Caco-2 (cell line): ENCODE data around the gene DACT1. TPM values are rescaled to one million over a fixed set of nuclear protein-coding genes. Genes with fewer than 3 reads are reported as not detected.

ENCODE experiments used
- BruUV-seq: library from RNA; stranded (reverse); fragments of 400-500 nt; replicated peaks from 2 replicates; lab custom pipeline; 2021; lab: Mats Ljungman, UMichigan
- CTCF ChIA-PET: fragments of 300-600 bp; sonication (Branson Sonifier 250); formaldehyde crosslinking; loops from one replicate; lab custom pipeline; 2022; ENCODE audit warnings: antibody characterized with exemption; lab: Charles Lee
- POLR2A ChIA-PET: fragments of 300-600 bp; sonication (Branson Sonifier 250); formaldehyde crosslinking; loops from one replicate; lab custom pipeline; 2022; ENCODE audit warnings: antibody characterized with exemption; lab: Charles Lee
- DNase-seq, 2 experiments: peaks; one replicate each; pipeline versions ENCODE4 v3.0.0 to v3.0.0-alpha.2; 2020 to 2022
- H3K27me3 ChIP-seq: replicated peaks from 2 replicates; pipeline ENCODE4 v1.6.0; 2011; ENCODE audit warnings: low read length; ENCODE audit not compliant: control insufficient read depth, insufficient read depth
- H3K36me3 ChIP-seq: 2 replicates; pipeline ENCODE4 v1.5.1; 2011; ENCODE audit warnings: low read length; ENCODE audit not compliant: control insufficient read depth, insufficient read depth
- H3K4me1 ChIP-seq: fragments of 250-450 bp; sonication (Bioruptor Pico); 2 replicates; pipeline ENCODE4 v1.5.1; 2020; ENCODE audit warnings: mild to moderate bottlenecking
- H3K4me3 ChIP-seq: 2 replicates; pipeline ENCODE4 v1.5.1; 2011; ENCODE audit warnings: low read depth, mild to moderate bottlenecking, control low read depth, low read length
- H3K9me3 ChIP-seq: fragments of 250-450 bp; sonication (Bioruptor Pico); 2 replicates; pipeline ENCODE4 v1.5.1; 2020; ENCODE audit warnings: mild to moderate bottlenecking, moderate library complexity
- H3K27ac Mint-ChIP-seq: one replicate; pipeline ENCODE4 v1.8.0; 2022; ENCODE audit warnings: mixed read lengths; ENCODE audit not compliant: unreplicated experiment
- H3K27me3 Mint-ChIP-seq: one replicate; pipeline ENCODE4 v1.8.0; 2022; ENCODE audit warnings: mixed read lengths; ENCODE audit not compliant: insufficient read depth, unreplicated experiment
- H3K36me3 Mint-ChIP-seq: one replicate; pipeline ENCODE4 v1.8.0; 2022; ENCODE audit warnings: mild to moderate bottlenecking, mixed read lengths; ENCODE audit not compliant: insufficient read depth, unreplicated experiment
- H3K4me1 Mint-ChIP-seq: one replicate; pipeline ENCODE4 v1.8.0; 2022; ENCODE audit warnings: low read depth, mixed read lengths; ENCODE audit not compliant: unreplicated experiment
- H3K4me3 Mint-ChIP-seq: one replicate; pipeline ENCODE4 v1.8.0; 2022; ENCODE audit warnings: mild to moderate bottlenecking, moderate library complexity, mixed read lengths; ENCODE audit not compliant: unreplicated experiment
- H3K9me3 Mint-ChIP-seq: one replicate; pipeline ENCODE4 v1.8.0; 2022; ENCODE audit warnings: mixed read lengths; ENCODE audit not compliant: unreplicated experiment
- intact Hi-C: fragments of 100-400 bp; cut with micrococcal nuclease; formaldehyde crosslinking; loops from one replicate; pipeline ENCODE4 v1.10.0; 2022; ENCODE audit not compliant: unreplicated experiment
- total RNA-seq: library from RNA; stranded (reverse); gene quantifications from 2 replicates; pipeline ENCODE4 v1.2.3, GENCODE V29; 2022
- TF ChIP-seq, protein P1 (sequence below), 2 experiments: fragments of 200-600 bp in 1 of 2; IDR thresholded peaks; 1 replicate in 1 of 2; 2 replicates in 1 of 2; pipeline versions ENCODE4 v1.5.1 to v1.8.0; 2011 to 2022; ENCODE audit warnings: antibody characterized with exemption in 1 of 2, control low read depth in 1 of 2, inconsistent platforms in 1 of 2, low read depth in 1 of 2, low read length in 1 of 2, mild to moderate bottlenecking in 1 of 2, moderate library complexity in 1 of 2; ENCODE audit not compliant: insufficient read depth in 1 of 2, severe bottlenecking in 1 of 2, unreplicated experiment in 1 of 2

Gene DACT1
- total RNA-seq, 1 experiment from 2014 or later, result 0.23 TPM

DNA sequence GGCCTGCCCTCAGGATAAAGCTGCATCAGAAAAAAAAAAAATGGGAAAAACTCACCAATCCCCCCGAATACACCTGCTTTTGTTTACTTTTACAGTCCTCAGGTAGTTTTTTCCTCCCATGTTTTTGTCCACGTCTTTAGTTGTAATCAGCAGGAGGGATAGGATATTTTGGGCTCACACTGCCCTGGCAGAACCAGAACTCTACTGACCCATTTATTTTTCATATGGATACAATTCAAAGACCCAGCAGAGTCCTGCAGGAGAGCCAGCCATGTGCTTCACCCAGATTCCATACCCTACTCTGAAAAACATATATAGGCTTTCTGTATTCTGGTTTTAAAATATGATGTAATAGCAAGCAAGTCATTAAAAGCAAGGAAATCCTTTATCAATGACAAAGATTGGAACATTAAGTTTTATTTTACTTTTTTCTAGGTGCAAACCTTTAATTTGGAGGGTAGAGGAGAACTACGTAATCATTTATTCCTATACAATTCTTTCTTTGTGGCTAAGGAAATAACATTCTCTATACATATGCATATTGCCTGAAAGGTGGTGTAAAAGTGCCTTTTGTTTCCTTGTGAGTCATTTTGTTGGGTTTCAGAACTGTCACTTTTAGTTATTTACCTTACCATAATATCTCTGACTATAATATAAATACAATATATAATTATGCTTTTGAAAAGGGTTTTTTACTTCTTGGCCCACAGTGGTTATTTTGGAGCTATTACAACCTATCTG lies 19.1 kb downstream of the DACT1 start:
- Histone ChIP-seq H3K27me3 (no peaks in the 10 kb centered on the region), H3K4me3 (no peak overlapping the region), H3K9me3 (no peaks in the 10 kb centered on the region), H3K36me3 (no peaks in the 10 kb centered on the region), H3K4me1 (no peaks in the 10 kb centered on the region)
- intact Hi-C loops, result no loop called here
- H3K36me3 Mint-ChIP-seq, result no peaks in the 10 kb centered on the region
- BruUV-seq, result no TSS peak
- no peak overlapping the region for H3K4me3 Mint-ChIP-seq
- no peaks in the 10 kb centered on the region for H3K4me1 Mint-ChIP-seq
- TF ChIP-seq, protein P1, sequence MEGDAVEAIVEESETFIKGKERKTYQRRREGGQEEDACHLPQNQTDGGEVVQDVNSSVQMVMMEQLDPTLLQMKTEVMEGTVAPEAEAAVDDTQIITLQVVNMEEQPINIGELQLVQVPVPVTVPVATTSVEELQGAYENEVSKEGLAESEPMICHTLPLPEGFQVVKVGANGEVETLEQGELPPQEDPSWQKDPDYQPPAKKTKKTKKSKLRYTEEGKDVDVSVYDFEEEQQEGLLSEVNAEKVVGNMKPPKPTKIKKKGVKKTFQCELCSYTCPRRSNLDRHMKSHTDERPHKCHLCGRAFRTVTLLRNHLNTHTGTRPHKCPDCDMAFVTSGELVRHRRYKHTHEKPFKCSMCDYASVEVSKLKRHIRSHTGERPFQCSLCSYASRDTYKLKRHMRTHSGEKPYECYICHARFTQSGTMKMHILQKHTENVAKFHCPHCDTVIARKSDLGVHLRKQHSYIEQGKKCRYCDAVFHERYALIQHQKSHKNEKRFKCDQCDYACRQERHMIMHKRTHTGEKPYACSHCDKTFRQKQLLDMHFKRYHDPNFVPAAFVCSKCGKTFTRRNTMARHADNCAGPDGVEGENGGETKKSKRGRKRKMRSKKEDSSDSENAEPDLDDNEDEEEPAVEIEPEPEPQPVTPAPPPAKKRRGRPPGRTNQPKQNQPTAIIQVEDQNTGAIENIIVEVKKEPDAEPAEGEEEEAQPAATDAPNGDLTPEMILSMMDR (IDR thresholded peaks at IDR 0.05; ENCODE audit: insufficient read depth in 1 of 2, low read depth in 1 of 2, low read length in 1 of 2, severe bottlenecking in 1 of 2, unreplicated experiment in 1 of 2), result no peak
- POLR2A ChIA-PET, result no interaction called here
- no peaks in the 10 kb centered on the region for H3K9me3 Mint-ChIP-seq
- CTCF ChIA-PET, result no interaction called here
- H3K27me3 Mint-ChIP-seq, result peaks cover 5% of the 10 kb centered on the region
- no peak for DNase-seq
- H3K27ac Mint-ChIP-seq, result no peak overlapping the region

DNA sequence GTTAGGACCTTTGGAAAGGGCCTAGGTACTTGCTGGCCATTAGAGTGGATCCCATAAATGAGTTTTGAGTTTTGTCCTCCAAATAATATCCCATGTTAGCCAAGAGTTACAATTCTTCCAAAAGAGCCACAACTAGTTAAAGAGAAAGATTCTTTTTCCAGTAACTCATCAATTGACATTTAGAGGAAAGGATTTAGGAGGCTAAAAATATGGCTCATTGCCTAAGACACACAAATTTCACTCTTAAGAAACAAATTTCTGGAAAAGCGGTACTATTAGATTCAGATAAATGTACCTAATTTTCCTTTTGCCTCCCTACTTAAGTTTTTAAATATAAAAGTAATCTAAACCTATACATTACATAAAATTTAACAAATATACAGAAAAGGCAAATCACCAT lies 21.3 kb downstream of the DACT1 start:
- POLR2A ChIA-PET, result no interaction called here

DNA sequence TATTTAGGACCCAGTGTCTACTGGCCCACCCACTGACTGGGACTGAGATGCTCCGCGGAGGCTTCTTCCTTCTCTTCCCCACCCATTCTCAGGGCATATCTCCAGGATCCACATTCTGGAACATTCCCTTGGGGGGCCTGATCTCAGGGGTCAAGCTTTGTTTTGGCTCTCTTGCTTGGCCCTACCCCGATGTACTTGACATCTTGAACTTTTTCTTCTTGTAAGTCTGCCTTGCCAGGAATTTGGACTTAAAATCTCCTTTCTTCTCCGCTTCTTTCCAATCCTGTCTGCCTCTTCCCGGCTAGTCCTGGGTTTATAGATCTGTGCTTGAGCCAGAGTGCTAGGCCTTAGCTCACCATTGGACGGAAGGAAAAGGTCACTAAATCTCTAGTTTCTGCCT lies 22.1 kb downstream of the DACT1 start:
- Mint-ChIP-seq H3K27ac (no peak overlapping the region), H3K4me1 (no peaks in the 10 kb centered on the region), H3K36me3 (no peaks in the 10 kb centered on the region), H3K27me3 (peaks cover 2% of the 10 kb centered on the region), H3K9me3 (no peaks in the 10 kb centered on the region), H3K4me3 (no peak overlapping the region)
- intact Hi-C loops, result no loop called here
- no TSS peak for BruUV-seq
- no peak overlapping the region for H3K4me3 ChIP-seq
- no peaks in the 10 kb centered on the region for H3K27me3 ChIP-seq
- no peaks in the 10 kb centered on the region for H3K4me1 ChIP-seq
- POLR2A ChIA-PET, result no interaction called here
- H3K36me3 ChIP-seq, result no peaks in the 10 kb centered on the region
- TF ChIP-seq, protein P1 (IDR thresholded peaks at IDR 0.05; ENCODE audit: insufficient read depth in 1 of 2, low read depth in 1 of 2, low read length in 1 of 2, severe bottlenecking in 1 of 2, unreplicated experiment in 1 of 2), result no peak
- DNase-seq, result no peak
- H3K9me3 ChIP-seq, result no peaks in the 10 kb centered on the region
- CTCF ChIA-PET, result no interaction called here

More for the DNA sequence above, 21.3 kb downstream of the DACT1 start:
- Histone ChIP-seq H3K36me3 (no peaks in the 10 kb centered on the region), H3K4me1 (no peaks in the 10 kb centered on the region), H3K27me3 (no peaks in the 10 kb centered on the region), H3K4me3 (no peak overlapping the region), H3K9me3 (no peaks in the 10 kb centered on the region)
- no peak for DNase-seq
- H3K9me3 Mint-ChIP-seq, result no peaks in the 10 kb centered on the region
- no peaks in the 10 kb centered on the region for H3K4me1 Mint-ChIP-seq
- CTCF ChIA-PET, result no interaction called here
- H3K4me3 Mint-ChIP-seq, result no peak overlapping the region
- TF ChIP-seq, protein P1 (IDR thresholded peaks at IDR 0.05; ENCODE audit: insufficient read depth in 1 of 2, low read depth in 1 of 2, low read length in 1 of 2, severe bottlenecking in 1 of 2, unreplicated experiment in 1 of 2), result no peak
- BruUV-seq, result no TSS peak
- no peaks in the 10 kb centered on the region for H3K36me3 Mint-ChIP-seq
- no peaks in the 10 kb centered on the region for H3K27me3 Mint-ChIP-seq
- intact Hi-C loops, result no loop called here
- no peak overlapping the region for H3K27ac Mint-ChIP-seq
